ENCODE results near the gene EGFLAM. TPM values are rescaled to one million over a fixed set of nuclear protein-coding genes. Genes with fewer than 3 reads are reported as not detected.

Gene EGFLAM
- total RNA-seq, 1 experiment from 2014 or later, result not detected

GRCh38 chr5:38497946-38498345 lies 239.6 kb downstream of the EGFLAM start:
- intact Hi-C loops (cut with micrococcal nuclease; ENCODE audit: unreplicated experiment), result loop anchor here (1.0 to 10.0 kb wide), 5 partner anchors 53 to 311 kb away; no protein-coding TSS in a partner anchor
- no peaks in the 10 kb centered on the region for H3K27me3 Mint-ChIP-seq (ENCODE audit: insufficient read depth, unreplicated experiment)
- TF ChIP-seq CTCF (IDR thresholded peaks at IDR 0.05; ENCODE audit: insufficient read depth in 1 of 2, low read depth in 1 of 2, low read length in 1 of 2, severe bottlenecking in 1 of 2, unreplicated experiment in 1 of 2), result peak; percentile 11 to 52
- CTCF ChIA-PET, result interaction anchor here (0.6 to 1.5 kb wide), 4 partner anchors 56 to 312 kb away, joined by 3 to 7 read pairs (median 4); no protein-coding TSS in a partner anchor
- DNase-seq, result peak in 1 of 2 experiments; percentile 35
- peaks cover 6% of the 10 kb centered on the region for H3K4me1 Mint-ChIP-seq (ENCODE audit: low read depth, unreplicated experiment)
- no peaks in the 10 kb centered on the region for H3K9me3 Mint-ChIP-seq (ENCODE audit: unreplicated experiment)
- H3K4me3 Mint-ChIP-seq (ENCODE audit: unreplicated experiment), result no peak overlapping the region
- peaks cover 7% of the 10 kb centered on the region; the same call in 1 of the 2 replicates for H3K4me1 ChIP-seq
- POLR2A ChIA-PET, result no interaction called here
- no peaks in the 10 kb centered on the region for H3K36me3 Mint-ChIP-seq (ENCODE audit: insufficient read depth, unreplicated experiment)
- H3K9me3 ChIP-seq, result no peaks in the 10 kb centered on the region
- H3K27ac Mint-ChIP-seq (ENCODE audit: unreplicated experiment), result no peak overlapping the region
- no peaks in the 10 kb centered on the region for H3K27me3 ChIP-seq (replicated peaks; ENCODE audit: control insufficient read depth, insufficient read depth, low read length)
- H3K4me3 ChIP-seq (ENCODE audit: low read depth, low read length), result no peak overlapping the region
- H3K36me3 ChIP-seq (ENCODE audit: control insufficient read depth, insufficient read depth, low read length), result no peaks in the 10 kb centered on the region
- BruUV-seq (replicated peaks), result no TSS peak

- no peak for DNase-seq
- BruUV-seq (replicated peaks), result no TSS peak
- TF ChIP-seq CTCF (IDR thresholded peaks at IDR 0.05; ENCODE audit: insufficient read depth in 1 of 2, low read depth in 1 of 2, low read length in 1 of 2, severe bottlenecking in 1 of 2, unreplicated experiment in 1 of 2), result no peak
- Mint-ChIP-seq H3K4me1 (ENCODE audit: low read depth, unreplicated experiment) (peaks cover 6% of the 10 kb centered on the region), H3K27me3 (ENCODE audit: insufficient read depth, unreplicated experiment) (no peaks in the 10 kb centered on the region), H3K4me3 (ENCODE audit: unreplicated experiment) (no peak overlapping the region), H3K27ac (ENCODE audit: unreplicated experiment) (no peak overlapping the region), H3K36me3 (ENCODE audit: insufficient read depth, unreplicated experiment) (no peaks in the 10 kb centered on the region), H3K9me3 (ENCODE audit: unreplicated experiment) (no peaks in the 10 kb centered on the region)
- Histone ChIP-seq H3K27me3 (replicated peaks; ENCODE audit: control insufficient read depth, insufficient read depth, low read length) (no peaks in the 10 kb centered on the region), H3K9me3 (no peaks in the 10 kb centered on the region), H3K4me3 (ENCODE audit: low read depth, low read length) (no peak overlapping the region), H3K36me3 (ENCODE audit: control insufficient read depth, insufficient read depth, low read length) (no peaks in the 10 kb centered on the region), H3K4me1 (peaks cover 7% of the 10 kb centered on the region; the same call in 1 of the 2 replicates)
- POLR2A ChIA-PET, result no interaction called here
- CTCF ChIA-PET, result interaction anchor here (1.4 kb wide), 1 partner anchor 59 kb away, joined by 7 read pairs; no protein-coding TSS in a partner anchor
- intact Hi-C loops (cut with micrococcal nuclease; ENCODE audit: unreplicated experiment), result no loop called here
These were observed 242.4 kb downstream of the EGFLAM start for GRCh38 chr5:38500573-38501260.

GRCh38 chr5:38506302-38506701 lies 247.9 kb downstream of the EGFLAM start:
- no peak overlapping the region for H3K4me3 ChIP-seq (ENCODE audit: low read depth, low read length)
- no peaks in the 10 kb centered on the region for H3K27me3 ChIP-seq (replicated peaks; ENCODE audit: control insufficient read depth, insufficient read depth, low read length)
- intact Hi-C loops (cut with micrococcal nuclease; ENCODE audit: unreplicated experiment), result no loop called here
- no peak overlapping the region for H3K4me3 Mint-ChIP-seq (ENCODE audit: unreplicated experiment)
- CTCF ChIA-PET, result no interaction called here
- no peak for TF ChIP-seq CTCF (IDR thresholded peaks at IDR 0.05; ENCODE audit: insufficient read depth in 1 of 2, low read depth in 1 of 2, low read length in 1 of 2, severe bottlenecking in 1 of 2, unreplicated experiment in 1 of 2)
- H3K27ac Mint-ChIP-seq (ENCODE audit: unreplicated experiment), result no peak overlapping the region
- H3K4me1 Mint-ChIP-seq (ENCODE audit: low read depth, unreplicated experiment), result no peaks in the 10 kb centered on the region
- H3K4me1 ChIP-seq, result no peaks in the 10 kb centered on the region
- H3K9me3 ChIP-seq, result no peaks in the 10 kb centered on the region
- no peaks in the 10 kb centered on the region for H3K27me3 Mint-ChIP-seq (ENCODE audit: insufficient read depth, unreplicated experiment)
- H3K36me3 Mint-ChIP-seq (ENCODE audit: insufficient read depth, unreplicated experiment), result no peaks in the 10 kb centered on the region
- H3K36me3 ChIP-seq (ENCODE audit: control insufficient read depth, insufficient read depth, low read length), result no peaks in the 10 kb centered on the region
- no peak for DNase-seq
- no peaks in the 10 kb centered on the region for H3K9me3 Mint-ChIP-seq (ENCODE audit: unreplicated experiment)
- POLR2A ChIA-PET, result no interaction called here
- BruUV-seq (replicated peaks), result no TSS peak

Data from Caco-2 (cell line).